Spleen (tissue), 11 donors: ENCODE data around the gene MTG2. TPM values are rescaled to one million over a fixed set of nuclear protein-coding genes. Genes with fewer than 3 reads are reported as not detected.

ENCODE experiments used
- DNase-seq: peaks from one replicate; pipeline ENCODE4 v3.0.0-alpha.2; 2020
- H3K27ac ChIP-seq, 8 donors: fragments of 200-600 bp; sonication (generic) in 7 of 8; 1 replicate in 4 of 8; 2 replicates in 4 of 8; pipeline versions ENCODE4 v1.5.0 to v1.8.0; 2016 to 2021; ENCODE audit warnings: inconsistent platforms in 4 of 8, mild to moderate bottlenecking in 4 of 8, moderate library complexity in 1 of 8
- H3K27me3 ChIP-seq, 7 donors: fragments of 200-600 bp; sonication (generic) in 6 of 7; replicated peaks in 1 of 7; 1 replicate in 4 of 7; 2 replicates in 3 of 7; pipeline versions ENCODE4 v1.5.0 to v1.8.0; 2016 to 2021; ENCODE audit warnings: inconsistent platforms in 3 of 7, mild to moderate bottlenecking in 1 of 7
- H3K36me3 ChIP-seq, 6 donors: fragments of 200-600 bp; sonication (generic) in 5 of 6; 1 replicate in 4 of 6; 2 replicates in 2 of 6; pipeline versions ENCODE4 v1.5.0 to v1.8.0; 2016 to 2021; ENCODE audit warnings: inconsistent platforms in 2 of 6
- H3K4me1 ChIP-seq, 6 donors: fragments of 200-600 bp; sonication (generic) in 5 of 6; 1 replicate in 3 of 6; 2 replicates in 3 of 6; pipeline versions ENCODE4 v1.5.0 to v1.8.0; 2016 to 2021; ENCODE audit warnings: inconsistent platforms in 3 of 6
- H3K4me3 ChIP-seq, 8 donors: fragments of 200-600 bp; sonication (generic) in 7 of 8; 1 replicate in 4 of 8; 2 replicates in 4 of 8; pipeline versions ENCODE4 v1.5.0 to v1.8.0; 2016 to 2021; ENCODE audit warnings: inconsistent platforms in 4 of 8, mild to moderate bottlenecking in 4 of 8, moderate library complexity in 2 of 8
- H3K9me3 ChIP-seq, 8 donors: fragments of 200-600 bp; sonication (generic) in 7 of 8; 1 replicate in 4 of 8; 2 replicates in 4 of 8; pipeline versions ENCODE4 v1.5.0 to v1.8.0; 2016 to 2021; ENCODE audit warnings: inconsistent platforms in 4 of 8
- POLR2A ChIP-seq, 3 donors: fragments of 450-650 bp; IDR thresholded peaks; one replicate each; pipeline ENCODE4 v1.5.1; 2017; ENCODE audit warnings: antibody characterized with exemption in 3 of 3, mild to moderate bottlenecking in 1 of 3
- POLR2AphosphoS5 ChIP-seq, 3 donors: sonication (generic); formaldehyde crosslinking; IDR thresholded peaks; one replicate each; pipeline ENCODE4 v1.5.1; 2017; ENCODE audit warnings: antibody characterized with exemption in 3 of 3
- WGBS, 5 donors: extraction: QIAGEN DNeasy Blood & Tissue Kit in 3 of 5; methylation state at CpG; one replicate each; pipeline versions ENCODE4 v1.1.5 to v1.1.7; 2013 to 2018; 5-methylcytosine and 5-hydroxymethylcytosine counted together
- intact Hi-C: fragments of 100-400 bp; cut with DNase I; formaldehyde crosslinking; loops from one replicate; pipeline ENCODE4 v1.15.0; 2023; ENCODE audit warnings: low total_unique reads
- polyA plus RNA-seq, 3 donors: library from polyadenylated mRNA; stranded (reverse); fragments of 200-250 nt; gene quantifications; one replicate each; pipeline ENCODE4 v1.2.1, GENCODE V29; 2013
- total RNA-seq, 7 donors: library from RNA; depleted of rRNA in 3 of 7; stranded (reverse); fragments of >200 nt in 3 of 7; fragmentation: NEBNext Ultra II Directional in 4 of 7; extraction: Animal tissue kit (Norgen Biotek cat#: 25700) in 4 of 7; gene quantifications; one replicate each; pipeline versions ENCODE4 v1.1.0 to v1.2.1, GENCODE V29; 2016 to 2021
- TF ChIP-seq, protein P1 (sequence below), 11 experiments: fragments of 200-600 bp in 7 of 11; fragments of 450-650 bp in 4 of 11; sonication (generic) in 4 of 11; IDR thresholded peaks in 8 of 11; conservative IDR thresholded peaks in 3 of 11; 1 replicate in 7 of 11; 2 replicates in 4 of 11; pipeline versions ENCODE4 v1.4.0 to v1.8.0; 2016 to 2021; ENCODE audit warnings: antibody characterized with exemption in 11 of 11, inconsistent platforms in 4 of 11, mild to moderate bottlenecking in 1 of 11
- donor health status: healthy with polysubstance abuse.
- donor health status: DM: no; HTN: no; CAD: no; lungs with moderate emphysema.
- donor health status: DM: no; HTN: no; CAD: no.
- donor health status: Bipolar disorder and iron deficiency.
- donor health status: healthy.
- donor health status: DM: no; HTN: no; CAD: no.
- donor health status: DM: yes; HTN: yes; CAD: no.

The MTG2 gene
- total and polyA plus RNA-seq, 10 donors, result 22.6 to 41.3 (median 37.6) TPM

DNA sequence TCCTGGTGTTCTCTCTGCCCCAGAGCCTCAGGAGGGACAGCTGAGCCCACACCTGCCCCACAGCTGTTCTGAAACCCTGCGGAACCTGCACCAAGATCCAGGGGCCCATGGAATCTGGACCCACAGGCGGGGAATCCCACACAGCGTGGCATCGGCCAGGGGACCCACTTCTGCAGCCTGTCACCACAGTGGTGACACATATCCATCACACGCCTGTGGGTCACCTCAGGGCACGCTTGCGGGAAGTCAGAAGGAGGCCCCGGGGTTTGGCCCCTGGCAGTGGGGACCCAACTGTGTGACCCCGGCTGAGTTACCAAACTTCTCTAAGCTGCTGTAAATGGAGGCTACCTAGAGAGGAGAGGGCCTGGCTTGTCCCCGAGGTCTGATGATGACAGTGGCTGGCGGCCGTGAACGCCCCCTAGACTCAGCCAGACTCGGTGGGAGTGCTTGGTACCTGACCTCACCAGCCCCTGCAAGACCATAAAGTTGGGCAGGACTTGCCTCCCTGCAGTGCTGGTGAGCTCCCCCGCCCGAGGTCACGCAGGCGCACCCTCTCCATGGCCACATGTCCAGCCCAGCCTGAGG, 39.5 kb downstream of the MTG2 start:
- Histone ChIP-seq H3K4me3 (no peak overlapping the region), H3K4me1 (peaks cover 6 to 25% (median 16%) of the 10 kb centered on the region in 6 donors), H3K27me3 (peaks cover 11 to 100% (median 61%) of the 10 kb centered on the region in 7 donors), H3K9me3 (no peaks in the 10 kb centered on the region), H3K36me3 (no peaks in the 10 kb centered on the region), H3K27ac (no peak overlapping the region)
- TF ChIP-seq POLR2A (IDR thresholded peaks at IDR 0.05), result no peak
- TF ChIP-seq, protein P1, sequence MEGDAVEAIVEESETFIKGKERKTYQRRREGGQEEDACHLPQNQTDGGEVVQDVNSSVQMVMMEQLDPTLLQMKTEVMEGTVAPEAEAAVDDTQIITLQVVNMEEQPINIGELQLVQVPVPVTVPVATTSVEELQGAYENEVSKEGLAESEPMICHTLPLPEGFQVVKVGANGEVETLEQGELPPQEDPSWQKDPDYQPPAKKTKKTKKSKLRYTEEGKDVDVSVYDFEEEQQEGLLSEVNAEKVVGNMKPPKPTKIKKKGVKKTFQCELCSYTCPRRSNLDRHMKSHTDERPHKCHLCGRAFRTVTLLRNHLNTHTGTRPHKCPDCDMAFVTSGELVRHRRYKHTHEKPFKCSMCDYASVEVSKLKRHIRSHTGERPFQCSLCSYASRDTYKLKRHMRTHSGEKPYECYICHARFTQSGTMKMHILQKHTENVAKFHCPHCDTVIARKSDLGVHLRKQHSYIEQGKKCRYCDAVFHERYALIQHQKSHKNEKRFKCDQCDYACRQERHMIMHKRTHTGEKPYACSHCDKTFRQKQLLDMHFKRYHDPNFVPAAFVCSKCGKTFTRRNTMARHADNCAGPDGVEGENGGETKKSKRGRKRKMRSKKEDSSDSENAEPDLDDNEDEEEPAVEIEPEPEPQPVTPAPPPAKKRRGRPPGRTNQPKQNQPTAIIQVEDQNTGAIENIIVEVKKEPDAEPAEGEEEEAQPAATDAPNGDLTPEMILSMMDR (IDR thresholded peaks at IDR 0.05 in 8 of 11, conservative IDR thresholded peaks at IDR 0.05 in 3 of 11), result no peak
- no peak for TF ChIP-seq POLR2AphosphoS5 (IDR thresholded peaks at IDR 0.05)
- 85 to 89% (median 87%) methylated on average over 10 to 18 of the region's 18 CpGs for WGBS, 5 donors
- no peak for DNase-seq
- intact Hi-C loops, result no loop called here

DNA sequence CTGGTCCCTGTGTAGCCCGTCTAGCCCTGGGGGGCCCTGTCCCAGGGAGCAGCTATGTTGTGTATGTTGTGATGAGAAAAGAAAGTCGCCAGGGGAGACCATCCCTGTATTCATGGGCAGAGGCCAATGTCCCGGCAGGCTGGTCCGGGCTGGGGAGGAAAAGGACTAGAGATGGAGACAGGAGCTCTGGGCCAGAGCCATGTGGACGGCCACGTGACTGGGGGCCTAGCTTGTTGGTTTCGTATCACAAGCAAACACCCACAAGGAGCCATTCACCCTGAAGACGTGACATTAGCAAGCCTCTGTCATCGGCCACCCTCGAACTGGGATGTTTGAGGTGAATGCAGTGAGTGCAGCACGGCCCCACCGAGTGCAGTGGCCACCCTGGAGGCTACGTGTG, 40.1 kb downstream of the MTG2 start:
- intact Hi-C loops, result no loop called here
- H3K4me3 ChIP-seq, result no peak overlapping the region
- TF ChIP-seq, protein P1 (IDR thresholded peaks at IDR 0.05 in 8 of 11, conservative IDR thresholded peaks at IDR 0.05 in 3 of 11), result no peak
- TF ChIP-seq POLR2AphosphoS5 (IDR thresholded peaks at IDR 0.05), result no peak
- TF ChIP-seq POLR2A (IDR thresholded peaks at IDR 0.05), result no peak
- no peaks in the 10 kb centered on the region for H3K9me3 ChIP-seq
- peaks cover 8 to 100% (median 60%) of the 10 kb centered on the region in 7 donors for H3K27me3 ChIP-seq
- no peak for DNase-seq
- H3K4me1 ChIP-seq, result peaks cover 6 to 25% (median 16%) of the 10 kb centered on the region in 6 donors
- no peaks in the 10 kb centered on the region for H3K36me3 ChIP-seq
- no peak overlapping the region for H3K27ac ChIP-seq
- 69 to 80% (median 79%) methylated on average over 9 to 13 of the region's 13 CpGs for WGBS, 5 donors

DNA sequence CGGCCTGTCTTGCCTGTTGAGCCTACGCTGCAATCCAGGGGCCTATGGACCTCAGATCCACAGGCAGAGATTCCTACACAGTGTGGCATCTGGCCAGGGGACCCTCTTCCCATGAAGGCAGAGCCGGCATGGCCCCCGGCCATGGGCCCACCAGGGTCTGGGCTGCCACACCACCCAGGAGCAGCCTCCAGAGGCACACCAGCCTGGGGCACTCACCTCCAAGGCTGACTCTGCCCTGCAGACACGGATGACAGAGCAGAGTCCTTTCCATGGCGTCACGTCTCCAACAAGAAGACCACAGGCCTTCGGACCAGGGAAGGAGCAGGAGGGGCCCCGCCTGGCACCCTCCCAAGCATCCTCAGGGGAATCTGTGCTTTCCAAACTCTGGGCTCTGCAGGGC, 40.7 kb downstream of the MTG2 start:
- Histone ChIP-seq H3K4me1 (peaks cover 6 to 25% (median 16%) of the 10 kb centered on the region in 6 donors), H3K27me3 (peaks cover 6 to 100% (median 58%) of the 10 kb centered on the region in 7 donors)
- WGBS, 5 donors, result 77 to 90% (median 81%) methylated on average over 2 to 9 of the region's 9 CpGs

More for the DNA sequence above, 40.7 kb downstream of the MTG2 start:
- intact Hi-C loops, result no loop called here
- TF ChIP-seq POLR2AphosphoS5 (IDR thresholded peaks at IDR 0.05), result no peak
- no peak for TF ChIP-seq POLR2A (IDR thresholded peaks at IDR 0.05)
- TF ChIP-seq, protein P1 (IDR thresholded peaks at IDR 0.05 in 8 of 11, conservative IDR thresholded peaks at IDR 0.05 in 3 of 11), result no peak
- Histone ChIP-seq H3K4me3 (no peak overlapping the region), H3K36me3 (no peaks in the 10 kb centered on the region), H3K9me3 (no peaks in the 10 kb centered on the region), H3K27ac (no peak overlapping the region)
- DNase-seq, result no peak
